ENCODE data around the gene IER5.

IER5 gene

DNA sequence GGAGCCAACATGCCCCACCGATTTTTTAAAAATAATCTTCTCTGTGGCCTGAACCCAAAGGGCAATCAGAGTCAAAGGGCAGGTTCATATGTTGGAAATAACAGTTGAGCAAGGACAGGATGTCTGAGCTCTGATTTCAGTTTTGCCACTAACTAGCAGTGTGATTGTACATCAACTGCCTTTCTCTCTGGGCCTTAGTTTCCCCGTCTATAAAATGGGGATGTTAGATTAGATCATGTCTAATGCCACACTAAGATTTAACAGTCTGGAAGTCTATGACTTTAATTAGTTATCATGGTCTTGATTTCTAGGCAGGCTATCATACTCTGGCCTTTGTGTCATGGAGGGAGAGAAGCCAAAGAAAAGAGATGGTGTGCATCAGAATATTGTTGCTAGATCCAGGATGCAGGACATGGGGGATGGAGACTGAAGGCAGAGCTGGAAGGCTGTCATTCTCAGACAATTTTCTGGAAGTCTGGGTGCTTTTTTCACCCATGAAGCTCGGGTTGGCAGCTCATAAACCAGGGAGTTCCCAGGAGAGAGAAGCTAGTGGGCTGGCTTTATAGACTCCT lies 28.4 kb downstream of the IER5 start:
- Histone ChIP-seq H3K4me1 (peaks cover 0 to 21% (median 15%) of the 10 kb centered on the region in 4 donors), H3K27me3 (no peaks in the 10 kb centered on the region), H3K4me3 (no peak overlapping the region), H3K9me3 (no peaks in the 10 kb centered on the region), H3K36me3 (no peaks in the 10 kb centered on the region), H3K27ac (no peak overlapping the region)
- DNase-seq = no peak
- intact Hi-C loops (cut with DNase I; ENCODE audit: low total_unique reads) = no loop called here
- TF ChIP-seq CTCF (IDR thresholded peaks at IDR 0.05) = no peak

DNA sequence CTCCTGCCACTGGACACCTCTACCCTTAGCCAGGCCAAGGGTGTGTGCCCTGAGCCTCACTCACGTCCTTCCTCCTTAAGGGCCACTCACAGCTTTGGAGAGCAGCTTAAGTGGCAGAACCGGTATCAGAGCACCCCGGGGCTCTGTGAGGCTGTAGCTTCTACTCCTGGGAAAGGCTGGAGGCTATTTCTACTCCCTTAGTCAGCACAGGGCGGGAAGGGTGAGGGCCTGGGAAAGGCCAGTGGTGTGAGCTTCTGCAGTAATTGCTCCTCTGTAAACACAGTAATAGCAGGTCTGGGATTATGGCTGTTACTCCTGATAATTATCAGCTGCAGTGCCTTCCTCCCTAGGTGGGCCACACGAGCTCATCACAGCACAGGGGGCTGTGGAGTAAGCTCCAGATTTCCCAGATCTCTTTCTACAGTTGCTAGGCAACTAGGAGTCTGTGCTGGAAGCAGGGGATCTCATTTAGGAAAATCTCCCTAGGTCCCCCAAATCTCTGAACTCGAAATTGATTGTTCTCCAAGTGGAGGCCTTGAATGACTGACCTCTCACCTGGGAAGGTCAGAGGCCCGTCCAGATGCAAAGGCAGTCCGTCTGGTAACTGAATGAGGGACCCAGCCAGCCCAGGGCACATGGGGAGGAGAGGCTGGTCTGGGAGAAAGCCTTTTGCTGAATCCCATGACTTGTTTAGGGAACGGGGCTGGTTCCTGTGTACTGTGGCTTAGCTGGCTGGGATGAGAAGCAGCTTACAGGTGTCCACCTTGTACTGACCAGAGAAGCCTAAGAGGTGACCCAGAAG lies 29.3 kb downstream of the IER5 start:
- Histone ChIP-seq H3K27me3 (no peaks in the 10 kb centered on the region), H3K36me3 (no peaks in the 10 kb centered on the region), H3K4me1 (peaks cover 0 to 16% (median 6%) of the 10 kb centered on the region in 4 donors), H3K4me3 (no peak overlapping the region), H3K27ac (no peak overlapping the region), H3K9me3 (no peaks in the 10 kb centered on the region)
- intact Hi-C loops (cut with DNase I; ENCODE audit: low total_unique reads) = no loop called here
- TF ChIP-seq CTCF (IDR thresholded peaks at IDR 0.05) = no peak
- DNase-seq = no peak

DNA sequence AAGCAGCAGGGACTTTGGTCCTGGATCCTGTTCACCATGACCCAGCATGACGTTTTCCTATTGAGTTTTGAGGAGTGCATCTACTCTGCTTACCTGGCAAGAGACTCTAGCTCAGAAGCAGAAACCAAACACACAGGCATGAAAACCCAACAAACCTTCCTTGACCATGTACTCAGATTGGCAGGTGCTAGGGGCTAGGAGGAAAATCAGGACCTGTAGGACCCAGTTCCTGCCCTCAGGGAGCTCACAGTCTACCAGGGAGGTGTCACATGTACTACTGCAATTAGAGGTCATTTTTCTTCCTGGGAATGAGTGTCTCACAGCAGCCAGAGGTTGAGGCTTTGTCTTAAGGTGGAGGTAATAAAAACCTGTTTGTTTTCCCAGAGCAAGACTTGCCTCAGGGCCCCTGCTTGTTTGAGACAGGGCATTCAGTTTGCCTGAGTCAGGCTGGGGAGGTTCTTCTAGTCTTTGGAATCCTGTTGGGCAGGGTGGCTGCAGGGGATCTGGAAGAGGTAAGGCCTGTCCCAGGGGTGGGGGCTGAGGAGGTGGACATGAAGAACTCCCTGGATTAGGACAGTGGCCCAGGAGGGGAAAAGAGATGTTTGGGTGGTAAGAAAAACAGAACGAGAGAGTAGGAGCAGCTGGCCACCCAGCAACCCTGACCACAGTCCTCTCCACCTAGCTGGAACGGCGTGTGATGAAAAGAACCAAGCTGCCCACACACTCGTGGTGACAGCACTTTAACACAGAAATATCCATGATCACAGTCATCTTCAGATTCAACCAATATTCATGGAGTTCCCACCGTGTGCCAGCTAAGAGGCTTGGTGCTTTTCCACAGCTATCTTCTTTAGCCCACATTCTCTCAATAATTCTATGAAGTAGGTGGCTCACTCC lies 30.8 kb downstream of the IER5 start:
- no peak for DNase-seq
- no peaks in the 10 kb centered on the region for H3K9me3 ChIP-seq
- H3K4me1 ChIP-seq = peaks cover 0 to 10% (median 0%) of the 10 kb centered on the region in 4 donors
- no peak for TF ChIP-seq CTCF (IDR thresholded peaks at IDR 0.05)
- no peaks in the 10 kb centered on the region for H3K27me3 ChIP-seq
- H3K4me3 ChIP-seq = no peak overlapping the region
- intact Hi-C loops (cut with DNase I; ENCODE audit: low total_unique reads) = no loop called here
- H3K27ac ChIP-seq = no peak overlapping the region
- H3K36me3 ChIP-seq = no peaks in the 10 kb centered on the region

DNA sequence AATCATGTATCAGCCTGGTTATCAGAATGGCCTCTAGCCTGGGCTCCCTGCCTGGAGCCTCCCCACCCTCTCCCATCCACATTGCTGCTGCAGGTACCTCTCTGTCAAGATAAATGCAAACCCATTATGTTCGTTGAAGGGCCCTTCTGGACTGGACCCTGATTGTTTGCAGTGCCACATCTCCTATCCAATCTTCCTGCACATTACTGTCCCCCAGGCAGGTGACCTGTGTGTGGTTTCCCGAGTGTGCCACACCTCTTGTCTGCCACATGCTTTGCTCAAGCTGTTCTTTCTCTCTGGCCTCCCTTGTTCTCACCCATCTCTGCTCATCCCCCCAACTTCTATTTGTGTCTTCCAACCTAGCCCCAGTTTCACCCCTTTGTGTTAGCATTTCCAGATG lies 32.4 kb downstream of the IER5 start:
- Histone ChIP-seq H3K4me3 (no peak overlapping the region), H3K36me3 (no peaks in the 10 kb centered on the region), H3K27ac (no peak overlapping the region), H3K27me3 (no peaks in the 10 kb centered on the region), H3K4me1 (peaks cover 0 to 10% (median 0%) of the 10 kb centered on the region in 4 donors), H3K9me3 (no peaks in the 10 kb centered on the region)
- DNase-seq = no peak
- TF ChIP-seq CTCF (IDR thresholded peaks at IDR 0.05) = no peak
- intact Hi-C loops (cut with DNase I; ENCODE audit: low total_unique reads) = no loop called here

DNA sequence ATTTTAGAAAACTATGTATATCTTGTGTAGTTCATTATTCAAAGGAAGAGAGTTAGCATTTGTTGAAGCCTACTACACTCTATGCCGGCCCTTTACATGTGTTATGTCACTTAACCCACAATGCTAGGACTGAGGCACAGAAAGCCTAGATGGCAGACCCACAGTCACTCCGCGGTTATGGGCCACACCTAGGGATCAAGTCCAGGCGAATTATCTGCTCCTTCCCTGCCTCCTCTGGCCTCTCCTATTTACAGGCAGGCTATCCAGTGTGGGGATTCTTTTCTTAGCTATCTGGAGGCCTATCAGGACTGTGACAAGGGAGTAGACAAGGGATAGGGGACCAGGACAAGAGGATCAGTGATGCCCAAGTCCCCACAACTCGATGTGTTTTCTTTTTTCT lies 33.0 kb downstream of the IER5 start:
- Histone ChIP-seq H3K4me1 (peaks cover 0 to 10% (median 0%) of the 10 kb centered on the region in 4 donors), H3K4me3 (no peak overlapping the region), H3K27me3 (no peaks in the 10 kb centered on the region), H3K27ac (no peak overlapping the region), H3K36me3 (no peaks in the 10 kb centered on the region), H3K9me3 (no peaks in the 10 kb centered on the region)
- DNase-seq = no peak
- intact Hi-C loops (cut with DNase I; ENCODE audit: low total_unique reads) = no loop called here
- no peak for TF ChIP-seq CTCF (IDR thresholded peaks at IDR 0.05)
